Stomach (tissue), 4 donors: Measurements from ENCODE around the gene KIDINS220.

ENCODE experiments used
- CTCF ChIP-seq, 7 experiments: fragments of 450-650 bp in 4 of 7; fragments of 200-600 bp in 3 of 7; sonication (generic) in 3 of 7; IDR thresholded peaks; one replicate each; pipeline ENCODE4 v1.5.1; 2016 to 2019; ENCODE audit warnings: antibody characterized with exemption in 7 of 7, control low read depth in 2 of 7, mild to moderate bottlenecking in 1 of 7
- POLR2A ChIP-seq, 4 donors: fragments of 450-650 bp; IDR thresholded peaks; one replicate each; pipeline ENCODE4 v1.6.1; 2016; ENCODE audit warnings: antibody characterized with exemption in 4 of 4, control low read depth in 2 of 4, mild to moderate bottlenecking in 1 of 4, moderate library complexity in 1 of 4
- POLR2AphosphoS5 ChIP-seq, 3 donors: sonication (generic); formaldehyde crosslinking; IDR thresholded peaks; one replicate each; pipeline ENCODE4 v1.6.1; 2016; ENCODE audit warnings: antibody characterized with exemption in 3 of 3

GRCh38 chr2:8692783-8693156 lies 144.6 kb downstream of the KIDINS220 start:
- no peak for TF ChIP-seq CTCF (IDR thresholded peaks at IDR 0.05)
- no peak for TF ChIP-seq POLR2A (IDR thresholded peaks at IDR 0.05)
- TF ChIP-seq POLR2AphosphoS5 (IDR thresholded peaks at IDR 0.05): no peak
